Bronchial epithelial cell (primary cell): ENCODE measurements around the gene EIF2A. TPM values are rescaled to one million over a fixed set of nuclear protein-coding genes. Genes with fewer than 3 reads are reported as not detected.
"Not testable (repeated sequence)": the region's sequence is repeated elsewhere in the genome, so short reads cannot be mapped to it uniquely, and the experiment has no call there.

ENCODE experiments used
- DNase-seq: peaks from one replicate; pipeline ENCODE4 v3.0.0-alpha.2; 2010; ENCODE audit warnings: low read depth
- FAIRE-seq: peaks from 2 replicates; lab custom pipeline; 2011; peaks lifted over from hg19 to GRCh38; lab: Jason Lieb, UNC
- H3K27me3 ChIP-seq: 2 replicates; pipeline ENCODE4 v1.5.1; 2011; ENCODE audit warnings: low read length; ENCODE audit not compliant: control insufficient read depth, insufficient read depth
- H3K36me3 ChIP-seq: 2 replicates; pipeline ENCODE4 v1.5.1; 2011; ENCODE audit warnings: low read length; ENCODE audit not compliant: control insufficient read depth, insufficient read depth
- H3K4me3 ChIP-seq: 2 replicates; pipeline ENCODE4 v1.5.1; 2011; ENCODE audit warnings: mild to moderate bottlenecking, low read depth, low read length, control low read depth
- total RNA-seq: library from RNA; depleted of rRNA; stranded (reverse); fragments of >200 nt; gene quantifications from 2 replicates; pipeline ENCODE4 v1.2.1, GENCODE V29; 2014
- TF ChIP-seq, protein P1 (sequence below): IDR thresholded peaks from 2 replicates; pipeline ENCODE4 v1.5.1; 2011; ENCODE audit warnings: mild to moderate bottlenecking, moderate library complexity, low read length, control low read depth, inconsistent platforms; ENCODE audit not compliant: insufficient read depth, severe bottlenecking

EIF2A gene
- total RNA-seq, 1 donor from 2014 or later = 222 TPM

DNA sequence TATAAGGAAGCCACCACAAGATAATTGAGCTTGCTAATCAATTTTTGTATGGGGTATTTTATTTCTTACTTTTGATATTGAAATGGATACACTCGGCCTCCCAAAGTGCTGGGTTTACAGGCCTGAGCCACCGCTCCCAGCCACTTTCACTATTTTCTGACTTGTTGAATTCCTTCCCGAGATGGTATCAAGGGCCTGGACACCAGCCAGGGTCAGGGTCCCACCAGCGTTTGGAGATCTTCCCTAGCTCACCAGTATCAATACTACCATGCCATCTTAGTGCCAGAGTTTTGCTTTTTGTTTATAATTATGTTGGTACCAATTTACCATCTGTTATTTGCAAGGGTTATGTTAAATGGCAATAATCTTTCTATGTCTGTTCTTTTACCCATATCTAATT lies 51.1 kb downstream of the EIF2A start:
- TF ChIP-seq, protein P1, sequence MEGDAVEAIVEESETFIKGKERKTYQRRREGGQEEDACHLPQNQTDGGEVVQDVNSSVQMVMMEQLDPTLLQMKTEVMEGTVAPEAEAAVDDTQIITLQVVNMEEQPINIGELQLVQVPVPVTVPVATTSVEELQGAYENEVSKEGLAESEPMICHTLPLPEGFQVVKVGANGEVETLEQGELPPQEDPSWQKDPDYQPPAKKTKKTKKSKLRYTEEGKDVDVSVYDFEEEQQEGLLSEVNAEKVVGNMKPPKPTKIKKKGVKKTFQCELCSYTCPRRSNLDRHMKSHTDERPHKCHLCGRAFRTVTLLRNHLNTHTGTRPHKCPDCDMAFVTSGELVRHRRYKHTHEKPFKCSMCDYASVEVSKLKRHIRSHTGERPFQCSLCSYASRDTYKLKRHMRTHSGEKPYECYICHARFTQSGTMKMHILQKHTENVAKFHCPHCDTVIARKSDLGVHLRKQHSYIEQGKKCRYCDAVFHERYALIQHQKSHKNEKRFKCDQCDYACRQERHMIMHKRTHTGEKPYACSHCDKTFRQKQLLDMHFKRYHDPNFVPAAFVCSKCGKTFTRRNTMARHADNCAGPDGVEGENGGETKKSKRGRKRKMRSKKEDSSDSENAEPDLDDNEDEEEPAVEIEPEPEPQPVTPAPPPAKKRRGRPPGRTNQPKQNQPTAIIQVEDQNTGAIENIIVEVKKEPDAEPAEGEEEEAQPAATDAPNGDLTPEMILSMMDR = no peak
- FAIRE-seq = no peak

DNA sequence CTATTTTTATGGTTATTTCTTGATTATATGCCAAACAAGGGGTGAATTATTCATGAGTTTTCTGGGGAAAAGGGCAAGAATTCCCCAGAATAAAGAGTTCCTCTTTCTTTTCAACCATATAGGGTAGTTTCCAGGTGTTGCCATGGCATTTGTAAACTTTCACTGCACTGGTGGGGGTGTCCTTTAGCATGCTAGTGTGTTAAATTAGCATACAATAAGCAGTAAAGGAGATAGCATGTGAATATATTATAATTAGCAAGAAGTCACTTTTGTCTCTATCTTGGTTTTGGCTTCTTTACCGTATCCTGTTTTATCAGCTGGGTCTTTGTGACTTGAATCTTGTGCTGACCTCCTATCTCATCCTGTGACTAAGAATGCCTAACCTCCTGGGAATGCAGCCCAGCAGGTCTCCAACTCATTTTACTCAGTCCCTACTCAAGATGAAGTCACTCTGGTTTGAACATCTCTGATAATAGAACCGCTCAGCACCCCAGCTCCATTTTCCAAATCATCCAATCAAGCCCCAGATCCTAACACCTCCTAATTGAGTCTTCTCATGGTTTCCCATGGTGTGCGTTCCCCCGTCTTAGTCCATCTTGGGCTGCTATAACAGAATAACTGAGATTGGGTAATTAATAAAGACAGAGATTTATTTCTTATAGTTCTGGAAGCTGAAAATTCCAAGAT lies 53.2 kb downstream of the EIF2A start:
- TF ChIP-seq, protein P1 = no peak
- Histone ChIP-seq H3K36me3 (no peaks in the 10 kb centered on the region), H3K27me3 (no peaks in the 10 kb centered on the region), H3K4me3 (no peak overlapping the region)
- FAIRE-seq = no peak
- DNase-seq = peak; percentile 95

More for the DNA sequence above, 51.1 kb downstream of the EIF2A start:
- no peak for DNase-seq
- no peak overlapping the region for H3K4me3 ChIP-seq
- no peaks in the 10 kb centered on the region for H3K36me3 ChIP-seq
- H3K27me3 ChIP-seq = no peaks in the 10 kb centered on the region

DNA sequence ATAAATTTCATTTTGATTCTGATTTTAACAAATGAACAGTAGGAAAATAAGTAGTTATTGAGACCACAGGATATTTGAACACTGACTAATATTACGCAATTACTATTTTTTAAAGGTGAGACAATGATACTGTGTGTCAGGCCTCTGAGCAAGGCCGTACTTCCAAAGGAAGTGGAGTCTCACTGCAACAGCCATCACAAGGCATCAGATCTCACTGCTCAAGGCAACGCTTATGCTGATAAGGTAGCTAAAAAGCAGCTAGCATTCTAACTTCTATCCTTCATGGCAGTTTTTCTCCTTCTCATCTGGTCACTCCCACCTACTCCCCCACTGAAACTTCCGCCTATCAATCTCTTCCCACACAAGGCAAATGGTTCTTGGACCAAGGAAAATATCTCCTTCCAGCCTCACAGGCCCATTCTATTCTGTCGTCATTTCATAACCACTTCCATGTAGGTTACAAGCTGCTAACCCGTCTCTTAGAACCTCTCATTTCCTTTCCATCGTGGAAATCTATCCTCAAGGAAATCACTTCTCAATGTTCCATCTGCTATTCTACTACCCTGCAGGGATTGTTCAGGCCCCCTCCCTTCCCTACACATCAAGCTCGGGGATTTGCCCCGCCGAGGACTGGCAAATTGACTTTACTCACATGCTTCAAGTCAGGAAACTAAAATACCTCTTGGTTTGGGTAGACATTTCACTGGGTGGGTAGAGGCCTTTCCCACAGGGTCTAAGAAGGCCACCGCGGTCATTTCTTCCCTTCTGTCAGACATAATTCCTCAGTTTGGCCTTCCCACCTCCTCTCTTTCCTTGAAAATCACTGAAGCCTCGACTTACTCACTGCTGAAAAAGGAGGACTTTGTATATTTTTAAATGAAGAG lies 54.3 kb downstream of the EIF2A start:
- not testable (repeated sequence) for H3K36me3 ChIP-seq, H3K4me3 ChIP-seq, H3K27me3 ChIP-seq, FAIRE-seq
- DNase-seq = peak; percentile 92

DNA sequence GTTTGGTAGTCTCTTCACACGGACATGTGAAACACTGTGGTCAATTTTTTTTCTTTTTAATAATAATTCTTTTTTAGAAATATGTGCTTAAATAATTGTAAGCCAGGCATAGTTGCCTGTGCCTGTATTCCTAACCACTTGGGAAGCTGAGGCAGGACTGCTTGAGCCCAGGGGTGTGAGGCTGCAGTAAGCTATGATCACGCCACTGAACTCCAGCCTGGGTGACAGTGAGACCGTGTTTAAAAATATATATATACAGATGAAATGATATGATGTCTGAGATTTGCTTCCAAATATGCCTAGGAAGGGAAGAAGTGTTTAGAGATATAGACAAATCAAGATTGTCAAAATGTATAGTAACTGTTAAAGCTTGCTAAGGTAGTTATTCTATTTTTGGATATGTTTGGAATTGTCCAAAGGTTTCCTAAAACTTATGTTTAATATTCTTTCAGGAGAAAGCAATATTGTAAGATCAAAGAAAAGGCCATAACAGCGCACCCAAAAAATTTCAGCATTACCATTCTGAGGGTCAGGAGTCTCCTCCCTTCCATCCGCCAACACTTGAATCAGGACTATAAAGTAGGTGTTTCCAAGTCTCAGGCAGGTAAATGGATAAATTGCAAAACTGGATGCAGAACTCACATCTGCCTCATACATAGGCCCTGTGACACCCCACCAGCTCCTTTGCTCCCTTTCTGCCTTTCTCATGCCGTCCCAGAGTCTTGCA lies 56.0 kb downstream of the EIF2A start:
- DNase-seq (no peak), FAIRE-seq (no peak)
- TF ChIP-seq, protein P1 = no peak
- Histone ChIP-seq H3K4me3 (peak overlapping the region; percentile 65), H3K36me3 (no peaks in the 10 kb centered on the region), H3K27me3 (no peaks in the 10 kb centered on the region)

DNA sequence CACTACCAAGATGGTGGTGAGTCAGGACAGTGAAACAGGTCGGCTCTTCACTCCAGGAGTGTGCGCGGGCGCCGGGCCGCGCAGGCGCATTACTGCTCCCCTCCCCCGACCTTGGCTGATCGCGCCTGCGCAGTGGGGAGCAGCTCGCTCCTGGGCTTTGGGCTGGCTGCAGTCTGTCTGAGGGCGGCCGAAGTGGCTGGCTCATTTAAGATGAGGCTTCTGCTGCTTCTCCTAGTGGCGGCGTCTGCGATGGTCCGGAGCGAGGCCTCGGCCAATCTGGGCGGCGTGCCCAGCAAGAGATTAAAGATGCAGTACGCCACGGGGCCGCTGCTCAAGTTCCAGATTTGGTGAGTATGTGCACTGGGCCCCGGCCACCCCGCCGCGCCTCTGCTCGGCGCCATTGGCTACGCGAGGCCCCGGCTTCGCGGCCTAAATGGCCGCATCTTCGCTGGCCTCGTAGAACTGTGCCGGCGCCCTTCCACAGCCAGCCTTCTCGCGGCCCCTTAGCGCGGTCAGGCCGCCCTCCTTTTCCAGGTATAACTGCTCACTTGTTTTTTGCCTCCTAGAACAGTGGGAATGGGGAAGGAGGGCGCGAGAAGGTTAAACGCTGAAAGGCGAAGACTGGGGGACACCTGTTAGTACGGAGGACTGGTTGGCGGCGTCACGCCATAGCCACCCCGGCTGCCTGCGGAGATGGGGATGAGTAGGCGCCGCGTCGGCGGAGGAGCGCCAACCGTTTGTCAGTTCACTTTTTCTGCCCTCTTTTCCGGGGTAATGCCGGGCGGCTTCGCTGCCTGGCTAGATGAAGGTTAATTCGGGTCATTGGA lies 56.8 kb downstream of the EIF2A start, which contains the start of gene SELENOT:
Gene SELENOT (plus strand): TSS at position 169 of the 827 bp plus-strand sequence. CDS start 42 bp downstream, at position 211.
- TF ChIP-seq, protein P1 = no peak
- peak; percentile 95 for DNase-seq
- Histone ChIP-seq H3K36me3 (no peaks in the 10 kb centered on the region), H3K4me3 (peak within 1 kb of the TSS; percentile 65), H3K27me3 (no peaks in the 10 kb centered on the region)
- no peak for FAIRE-seq
